NCI-H2196 treated with DMSO at 0.1 percent for 48 hours (cell line): Measurements from ENCODE around the gene PCDHA2.
"Not testable (repeated sequence)": the region's sequence is repeated elsewhere in the genome, so short reads cannot be mapped to it uniquely, and the experiment has no call there.

Experiments
- DNase-seq: peaks from one replicate; lab custom pipeline; 2025; ENCODE audit not compliant: unreplicated experiment; lab: John Stamatoyannopoulos, UW

The PCDHA2 gene

GRCh38 chr5:140794595-140795258 lies at the start of gene PCDHA2:
Gene PCDHA2 (plus strand): TSS chr5:140794852.
- DNase-seq: no peak

GRCh38 chr5:140753561-140753960 lies 41.1 kb upstream of the PCDHA2 start:
- no peak for DNase-seq

- no peak for DNase-seq
Observed at GRCh38 chr5:140764177-140764973, 30.3 kb upstream of the PCDHA2 start.

- no peak for DNase-seq
Observed at GRCh38 chr5:140767444-140767843, 27.2 kb upstream of the PCDHA2 start.

- DNase-seq: no peak
Observed at GRCh38 chr5:140780512-140780911, 14.1 kb upstream of the PCDHA2 start.

GRCh38 chr5:140785905-140786686 lies 8.6 kb upstream of the PCDHA2 start, which contains the start of gene PCDHA1:
Gene PCDHA1 (plus strand): TSS chr5:140786140.
- DNase-seq: no peak

- not testable (repeated sequence) for DNase-seq
Observed at GRCh38 chr5:140787422-140787821, 7.2 kb upstream of the PCDHA2 start.

GRCh38 chr5:140787849-140788504 lies 6.7 kb upstream of the PCDHA2 start:
- not testable (repeated sequence) for DNase-seq

- DNase-seq: no peak
Observed at GRCh38 chr5:140791089-140791488, 3.6 kb upstream of the PCDHA2 start.

GRCh38 chr5:140795259-140795641 lies 598 bp downstream of the PCDHA2 start:
- no peak for DNase-seq

- DNase-seq: not testable (repeated sequence)
Observed at GRCh38 chr5:140796072-140796717, 1.5 kb downstream of the PCDHA2 start.

GRCh38 chr5:140796718-140797095 lies 2.1 kb downstream of the PCDHA2 start:
- no peak for DNase-seq

GRCh38 chr5:140800816-140801493 lies 6.3 kb downstream of the PCDHA2 start, which contains the start of gene PCDHA3:
Gene PCDHA3 (plus strand): TSS chr5:140801057.
- DNase-seq: no peak

GRCh38 chr5:140801494-140801841 lies 6.8 kb downstream of the PCDHA2 start:
- DNase-seq: no peak

- DNase-seq: not testable (repeated sequence)
Observed at GRCh38 chr5:140802381-140802780, 7.7 kb downstream of the PCDHA2 start.

- DNase-seq: no peak
Observed at GRCh38 chr5:140802781-140803271, 8.2 kb downstream of the PCDHA2 start.

GRCh38 chr5:140806834-140807775 lies 12.5 kb downstream of the PCDHA2 start, which contains the start of gene PCDHA4:
Gene PCDHA4 (plus strand): TSS chr5:140807068.
- no peak for DNase-seq

GRCh38 chr5:140808241-140808888 lies 13.7 kb downstream of the PCDHA2 start:
- not testable (repeated sequence) for DNase-seq
